ENCODE measurements around the gene AVPR2.

- TF ChIP-seq CTCF (IDR thresholded peaks at IDR 0.05; ENCODE audit: borderline replicate concordance, extremely low read depth, low read length, poor library complexity, severe bottlenecking) (no peak), EZH2 (IDR thresholded peaks at IDR 0.05; ENCODE audit: borderline replicate concordance, low read depth, low read length, severe bottlenecking) (no peak)
Measured at GRCh38 chrX:153864561-153865320, 39.7 kb upstream of the AVPR2 start.

Data from DND-41 (cell line).